IMR-90 (cell line): ENCODE measurements around the gene EIF4G3. TPM values are rescaled to one million over a fixed set of nuclear protein-coding genes. Genes with fewer than 3 reads are reported as not detected.

ENCODE experiments used
- ATAC-seq: fragments of 200-7000 bp; cut with Tn5 transposase; 2 replicates; pipeline ENCODE4 v1.9.1; 2020; ENCODE audit warnings: low read depth, mild to moderate bottlenecking, moderate library complexity
- BruUV-seq: library from RNA; stranded (reverse); fragments of 400-500 nt; replicated peaks from 2 replicates; lab custom pipeline; 2021; lab: Mats Ljungman, UMichigan
- CTCF ChIA-PET: fragments of 300-600 bp; formaldehyde crosslinking; extraction: SDS; loops from one replicate; lab custom pipeline; 2021; ENCODE audit warnings: antibody characterized with exemption; lab: Yijun Ruan, JAX
- POLR2A ChIA-PET: fragments of 300-600 bp; sonication (Branson Sonifier 250); formaldehyde crosslinking; loops from one replicate; lab custom pipeline; 2022; ENCODE audit warnings: antibody characterized with exemption; ENCODE audit not compliant: unreplicated experiment; lab: Charles Lee
- DNase-seq: peaks from one replicate; pipeline ENCODE4 v3.0.0; 2013
- H2AFZ ChIP-seq: replicated peaks from 2 replicates; pipeline ENCODE3; 2013; ENCODE audit warnings: low read length, mild to moderate bottlenecking; ENCODE audit not compliant: poor library complexity
- H2AK5ac ChIP-seq: 2 replicates; pipeline ENCODE4 v1.6.1; 2013; ENCODE audit warnings: low read depth, low read length, inconsistent platforms
- H2AK9ac ChIP-seq: replicated peaks from 2 replicates; pipeline ENCODE3; 2013; ENCODE audit warnings: mild to moderate bottlenecking, low read depth, low read length, moderate library complexity; ENCODE audit not compliant: poor library complexity
- H2BK120ac ChIP-seq: 2 replicates; pipeline ENCODE4 v1.6.1; 2013; ENCODE audit warnings: low read depth, low read length, inconsistent platforms
- H2BK15ac ChIP-seq: 3 replicates; pipeline ENCODE4 v1.6.1; 2013; ENCODE audit warnings: low read depth, low read length, inconsistent platforms
- H2BK20ac ChIP-seq: 2 replicates; pipeline ENCODE4 v1.6.1; 2013; ENCODE audit warnings: low read depth, mild to moderate bottlenecking, inconsistent platforms, low read length, moderate library complexity
- H2BK5ac ChIP-seq: 2 replicates; pipeline ENCODE4 v1.6.1; 2013; ENCODE audit warnings: mild to moderate bottlenecking, low read depth, low read length, inconsistent platforms; ENCODE audit not compliant: poor library complexity, severe bottlenecking
- H3K14ac ChIP-seq: replicated peaks from 2 replicates; pipeline ENCODE4 v1.6.1; 2013; ENCODE audit warnings: low read depth, low read length, inconsistent platforms
- H3K18ac ChIP-seq: 2 replicates; pipeline ENCODE4 v1.6.1; 2013; ENCODE audit warnings: low read depth, low read length, control low read depth
- H3K23ac ChIP-seq: 2 replicates; pipeline ENCODE4 v1.6.1; 2013; ENCODE audit warnings: low read depth, low read length, inconsistent platforms
- H3K27ac ChIP-seq: 2 replicates; pipeline ENCODE4 v1.5.1; 2013; ENCODE audit warnings: mild to moderate bottlenecking, control low read depth, low read length; ENCODE audit not compliant: insufficient read depth
- H3K27me3 ChIP-seq: 2 replicates; pipeline ENCODE4 v1.6.1; 2013; ENCODE audit warnings: low read length; ENCODE audit not compliant: control insufficient read depth, insufficient read depth
- H3K36me3 ChIP-seq: 2 replicates; pipeline ENCODE4 v1.6.1; 2013; ENCODE audit warnings: low read length, mixed read lengths; ENCODE audit not compliant: control insufficient read depth, insufficient read depth
- H3K4ac ChIP-seq: 2 replicates; pipeline ENCODE4 v1.6.1; 2013; ENCODE audit warnings: low read depth, low read length, inconsistent platforms
- H3K4me1 ChIP-seq: 2 replicates; pipeline ENCODE4 v1.6.1; 2013; ENCODE audit warnings: low read length, mixed read lengths; ENCODE audit not compliant: control insufficient read depth, insufficient read depth
- H3K4me2 ChIP-seq: 2 replicates; pipeline ENCODE4 v1.6.1; 2013; ENCODE audit warnings: low read depth, mild to moderate bottlenecking, control low read depth, low read length, moderate library complexity
- H3K4me3 ChIP-seq: 2 replicates; pipeline ENCODE4 v1.5.1; 2013; ENCODE audit warnings: low read depth, mild to moderate bottlenecking, control low read depth, low read length, moderate library complexity; ENCODE audit not compliant: insufficient read depth
- H3K56ac ChIP-seq: 2 replicates; pipeline ENCODE4 v1.6.1; 2013; ENCODE audit warnings: low read length, inconsistent platforms; ENCODE audit not compliant: insufficient read depth; ENCODE audit errors: extremely low read depth
- H3K79me1 ChIP-seq, 2 experiments: 2 replicates each; pipeline ENCODE4 v1.6.1; 2013; ENCODE audit warnings: low read length in 2 of 2, inconsistent platforms in 1 of 2, low read depth in 1 of 2
- H3K9ac ChIP-seq: 2 replicates; pipeline ENCODE4 v1.6.1; 2013; ENCODE audit warnings: low read depth, low read length, control low read depth
- H3K9me1 ChIP-seq: 2 replicates; pipeline ENCODE4 v1.6.1; 2013; ENCODE audit warnings: low read length, inconsistent platforms; ENCODE audit not compliant: insufficient read depth
- H3K9me3 ChIP-seq: 2 replicates; pipeline ENCODE4 v1.6.1; 2013; ENCODE audit warnings: low read length; ENCODE audit not compliant: control insufficient read depth, insufficient read depth
- H4K20me1 ChIP-seq: 2 replicates; pipeline ENCODE4 v1.6.1; 2013; ENCODE audit warnings: low read length, inconsistent platforms; ENCODE audit not compliant: insufficient read depth
- H4K5ac ChIP-seq: 2 replicates; pipeline ENCODE4 v1.6.1; 2013; ENCODE audit warnings: mild to moderate bottlenecking, low read depth, low read length, control low read depth
- H4K8ac ChIP-seq, 2 experiments: 2 replicates each; pipeline ENCODE4 v1.6.1; 2013; ENCODE audit warnings: low read depth in 2 of 2, low read length in 2 of 2, control low read depth in 1 of 2, inconsistent platforms in 1 of 2
- H4K91ac ChIP-seq: 2 replicates; pipeline ENCODE4 v1.6.1; 2013; ENCODE audit warnings: low read depth, low read length, inconsistent platforms; ENCODE audit not compliant: insufficient read depth
- CEBPB ChIP-seq: IDR thresholded peaks from 2 replicates; pipeline ENCODE4 v1.6.1; 2012; ENCODE audit warnings: low read depth, low read length, improper control_type of control experiment
- ELK1 ChIP-seq: fragments of 150-350 bp; IDR thresholded peaks from 2 replicates; pipeline ENCODE4 v1.6.1; 2016; ENCODE audit warnings: low read depth, mild to moderate bottlenecking, low read length, moderate library complexity, borderline replicate concordance
- MAFK ChIP-seq: IDR thresholded peaks from 2 replicates; pipeline ENCODE4 v1.6.1; 2012; ENCODE audit warnings: low read depth, low read length, improper control_type of control experiment
- RCOR1 ChIP-seq: IDR thresholded peaks from 2 replicates; pipeline ENCODE4 v1.6.1; 2012; ENCODE audit warnings: mild to moderate bottlenecking, low read length, improper control_type of control experiment; ENCODE audit not compliant: insufficient replicate concordance
- RFX5 ChIP-seq: IDR thresholded peaks from 2 replicates; pipeline ENCODE4 v1.8.0; 2012; ENCODE audit warnings: low read depth, mild to moderate bottlenecking, low read length, moderate library complexity
- WGBS, 2 experiments: methylation state at CpG; one replicate each; pipeline versions ENCODE4 v1.1.5 to v1.1.7; 2013; ENCODE audit warnings: missing lambda C conversion rate in 2 of 2; ENCODE audit not compliant: insufficient read length in 1 of 2; ENCODE audit errors: extremely low coverage in 2 of 2; 5-methylcytosine and 5-hydroxymethylcytosine counted together
- dilution Hi-C: fragments of 300-500 bp; cut with HindIII; formaldehyde crosslinking; loops from one replicate; pipeline ENCODE4 v1.14.3; 2018; ENCODE audit warnings: low sequenced_read_pairs; ENCODE audit not compliant: unreplicated experiment
- in situ Hi-C: fragments of 300-500 bp; cut with MboI; formaldehyde crosslinking; loops from 3 replicates; pipeline ENCODE4 v1.14.3; 2019; ENCODE audit warnings: low sequenced_read_pairs, inconsistent platforms, mixed read lengths
- intact Hi-C: fragments of 100-400 bp; cut with micrococcal nuclease; formaldehyde crosslinking; loops from 2 replicates; pipeline ENCODE4 v1.10.0; 2022
- polyA plus RNA-seq, 3 experiments: library from polyadenylated mRNA; depleted of rRNA; stranded (reverse); fragments of >200 nt; gene quantifications; 2 replicates each; pipeline ENCODE4 v1.2.3, GENCODE V29; 2012; ENCODE audit warnings: low replicate concordance in 1 of 3
- total RNA-seq: library from RNA; depleted of rRNA; stranded (reverse); fragments of >200 nt; gene quantifications from 2 replicates; pipeline ENCODE4 v1.2.3, GENCODE V29; 2012

Gene EIF4G3
- total and polyA plus RNA-seq, 2 of the 4 experiments (the other 2 are of a cell fraction): 25.8 to 49.2 TPM

GRCh38 chr1:21184276-21184675, 7.6 kb upstream of the EIF4G3 start:
- H3K23ac ChIP-seq: no peak overlapping the region
- in situ Hi-C loops (no loop called here), intact Hi-C loops (no loop called here), dilution Hi-C loops (no loop called here)
- no TSS peak for BruUV-seq
- H3K18ac ChIP-seq: no peak overlapping the region
- ChIA-PET POLR2A (interaction anchor here (0.6 kb wide), 1 partner anchor 13 kb away, joined by 9 read pairs; no protein-coding TSS in a partner anchor), CTCF (interaction anchor here (1.0 kb wide), 1 partner anchor 11 kb away, joined by 3 read pairs; no protein-coding TSS in a partner anchor)
- H3K27ac ChIP-seq: no peak overlapping the region
- no peak overlapping the region for H4K5ac ChIP-seq
- no peak for ATAC-seq
- no peak overlapping the region for H3K4ac ChIP-seq
- H4K20me1 ChIP-seq: no peaks in the 10 kb centered on the region
- no peak overlapping the region for H2BK120ac ChIP-seq
- no peak overlapping the region for H3K9ac ChIP-seq
- H3K9me3 ChIP-seq: no peaks in the 10 kb centered on the region
- whole genome bisulfite sequencing, 2 experiments: no CpG with 5 or more reads among the region's 1 CpG
- DNase-seq: no peak
- no peak overlapping the region for H2AFZ ChIP-seq
- TF ChIP-seq MAFK: no peak
- no peak for TF ChIP-seq ELK1
- TF ChIP-seq RCOR1: no peak
- no peak for TF ChIP-seq CEBPB
- no peak for TF ChIP-seq RFX5
- no peak overlapping the region for H2AK5ac ChIP-seq
- H3K9me1 ChIP-seq: 0 out of 2 replicates have a peak, but pooled peaks cover 4% of the 10 kb centered on the region
- no peak overlapping the region for H3K4me3 ChIP-seq
- H2BK5ac ChIP-seq: no peak overlapping the region
- H2AK9ac ChIP-seq: no peak overlapping the region
- H3K36me3 ChIP-seq: no peaks in the 10 kb centered on the region
- no peak overlapping the region for H3K14ac ChIP-seq
- no peak overlapping the region for H2BK15ac ChIP-seq
- H4K8ac ChIP-seq: no peak overlapping the region
- no peak overlapping the region for H4K91ac ChIP-seq
- no peak overlapping the region for H2BK20ac ChIP-seq
- H3K79me1 ChIP-seq: no peaks in the 10 kb centered on the region
- H3K4me1 ChIP-seq: no peaks in the 10 kb centered on the region; the same call in 1 of the 2 replicates
- H3K27me3 ChIP-seq: no peaks in the 10 kb centered on the region
- no peak overlapping the region for H3K4me2 ChIP-seq
- no peak overlapping the region for H3K56ac ChIP-seq
